IMR-90 (cell line): ENCODE results near the gene FLVCR2. TPM values are rescaled to one million over a fixed set of nuclear protein-coding genes. Genes with fewer than 3 reads are reported as not detected.

Source experiments
- ATAC-seq: fragments of 200-7000 bp; cut with Tn5 transposase; 2 replicates; pipeline ENCODE4 v1.9.1; 2020; ENCODE audit warnings: low read depth, mild to moderate bottlenecking, moderate library complexity
- BruUV-seq: library from RNA; stranded (reverse); fragments of 400-500 nt; replicated peaks from 2 replicates; lab custom pipeline; 2021; lab: Mats Ljungman, UMichigan
- CTCF ChIA-PET: fragments of 300-600 bp; formaldehyde crosslinking; extraction: SDS; loops from one replicate; lab custom pipeline; 2021; ENCODE audit warnings: antibody characterized with exemption; lab: Yijun Ruan, JAX
- POLR2A ChIA-PET: fragments of 300-600 bp; sonication (Branson Sonifier 250); formaldehyde crosslinking; loops from one replicate; lab custom pipeline; 2022; ENCODE audit warnings: antibody characterized with exemption; ENCODE audit not compliant: unreplicated experiment; lab: Charles Lee
- DNase-seq: peaks from one replicate; pipeline ENCODE4 v3.0.0; 2013
- H2AFZ ChIP-seq: replicated peaks from 2 replicates; pipeline ENCODE3; 2013; ENCODE audit warnings: low read length, mild to moderate bottlenecking; ENCODE audit not compliant: poor library complexity
- H2AK5ac ChIP-seq: 2 replicates; pipeline ENCODE4 v1.6.1; 2013; ENCODE audit warnings: low read depth, low read length, inconsistent platforms
- H2AK9ac ChIP-seq: replicated peaks from 2 replicates; pipeline ENCODE3; 2013; ENCODE audit warnings: mild to moderate bottlenecking, low read depth, low read length, moderate library complexity; ENCODE audit not compliant: poor library complexity
- H2BK120ac ChIP-seq: 2 replicates; pipeline ENCODE4 v1.6.1; 2013; ENCODE audit warnings: low read depth, low read length, inconsistent platforms
- H2BK15ac ChIP-seq: 3 replicates; pipeline ENCODE4 v1.6.1; 2013; ENCODE audit warnings: low read depth, low read length, inconsistent platforms
- H2BK20ac ChIP-seq: 2 replicates; pipeline ENCODE4 v1.6.1; 2013; ENCODE audit warnings: low read depth, mild to moderate bottlenecking, inconsistent platforms, low read length, moderate library complexity
- H2BK5ac ChIP-seq: 2 replicates; pipeline ENCODE4 v1.6.1; 2013; ENCODE audit warnings: mild to moderate bottlenecking, low read depth, low read length, inconsistent platforms; ENCODE audit not compliant: poor library complexity, severe bottlenecking
- H3K14ac ChIP-seq: replicated peaks from 2 replicates; pipeline ENCODE4 v1.6.1; 2013; ENCODE audit warnings: low read depth, low read length, inconsistent platforms
- H3K18ac ChIP-seq: 2 replicates; pipeline ENCODE4 v1.6.1; 2013; ENCODE audit warnings: low read depth, low read length, control low read depth
- H3K23ac ChIP-seq: 2 replicates; pipeline ENCODE4 v1.6.1; 2013; ENCODE audit warnings: low read depth, low read length, inconsistent platforms
- H3K27ac ChIP-seq: 2 replicates; pipeline ENCODE4 v1.5.1; 2013; ENCODE audit warnings: mild to moderate bottlenecking, control low read depth, low read length; ENCODE audit not compliant: insufficient read depth
- H3K27me3 ChIP-seq: 2 replicates; pipeline ENCODE4 v1.6.1; 2013; ENCODE audit warnings: low read length; ENCODE audit not compliant: control insufficient read depth, insufficient read depth
- H3K36me3 ChIP-seq: 2 replicates; pipeline ENCODE4 v1.6.1; 2013; ENCODE audit warnings: low read length, mixed read lengths; ENCODE audit not compliant: control insufficient read depth, insufficient read depth
- H3K4ac ChIP-seq: 2 replicates; pipeline ENCODE4 v1.6.1; 2013; ENCODE audit warnings: low read depth, low read length, inconsistent platforms
- H3K4me1 ChIP-seq: 2 replicates; pipeline ENCODE4 v1.6.1; 2013; ENCODE audit warnings: low read length, mixed read lengths; ENCODE audit not compliant: control insufficient read depth, insufficient read depth
- H3K4me2 ChIP-seq: 2 replicates; pipeline ENCODE4 v1.6.1; 2013; ENCODE audit warnings: low read depth, mild to moderate bottlenecking, control low read depth, low read length, moderate library complexity
- H3K4me3 ChIP-seq: 2 replicates; pipeline ENCODE4 v1.5.1; 2013; ENCODE audit warnings: low read depth, mild to moderate bottlenecking, control low read depth, low read length, moderate library complexity; ENCODE audit not compliant: insufficient read depth
- H3K56ac ChIP-seq: 2 replicates; pipeline ENCODE4 v1.6.1; 2013; ENCODE audit warnings: low read length, inconsistent platforms; ENCODE audit not compliant: insufficient read depth; ENCODE audit errors: extremely low read depth
- H3K79me1 ChIP-seq, 2 experiments: 2 replicates each; pipeline ENCODE4 v1.6.1; 2013; ENCODE audit warnings: low read length in 2 of 2, inconsistent platforms in 1 of 2, low read depth in 1 of 2
- H3K9ac ChIP-seq: 2 replicates; pipeline ENCODE4 v1.6.1; 2013; ENCODE audit warnings: low read depth, low read length, control low read depth
- H3K9me1 ChIP-seq: 2 replicates; pipeline ENCODE4 v1.6.1; 2013; ENCODE audit warnings: low read length, inconsistent platforms; ENCODE audit not compliant: insufficient read depth
- H3K9me3 ChIP-seq: 2 replicates; pipeline ENCODE4 v1.6.1; 2013; ENCODE audit warnings: low read length; ENCODE audit not compliant: control insufficient read depth, insufficient read depth
- H4K20me1 ChIP-seq: 2 replicates; pipeline ENCODE4 v1.6.1; 2013; ENCODE audit warnings: low read length, inconsistent platforms; ENCODE audit not compliant: insufficient read depth
- H4K5ac ChIP-seq: 2 replicates; pipeline ENCODE4 v1.6.1; 2013; ENCODE audit warnings: mild to moderate bottlenecking, low read depth, low read length, control low read depth
- H4K8ac ChIP-seq, 2 experiments: 2 replicates each; pipeline ENCODE4 v1.6.1; 2013; ENCODE audit warnings: low read depth in 2 of 2, low read length in 2 of 2, control low read depth in 1 of 2, inconsistent platforms in 1 of 2
- H4K91ac ChIP-seq: 2 replicates; pipeline ENCODE4 v1.6.1; 2013; ENCODE audit warnings: low read depth, low read length, inconsistent platforms; ENCODE audit not compliant: insufficient read depth
- BHLHE40 ChIP-seq: fragments of 150-350 bp; IDR thresholded peaks from 2 replicates; pipeline ENCODE4 v1.6.1; 2016; ENCODE audit warnings: mild to moderate bottlenecking, low read depth, low read length
- CEBPB ChIP-seq: IDR thresholded peaks from 2 replicates; pipeline ENCODE4 v1.6.1; 2012; ENCODE audit warnings: low read depth, low read length, improper control_type of control experiment
- ELK1 ChIP-seq: fragments of 150-350 bp; IDR thresholded peaks from 2 replicates; pipeline ENCODE4 v1.6.1; 2016; ENCODE audit warnings: low read depth, mild to moderate bottlenecking, low read length, moderate library complexity, borderline replicate concordance
- FOS ChIP-seq: fragments of 150-350 bp; IDR thresholded peaks from 2 replicates; pipeline ENCODE4 v1.6.1; 2016; ENCODE audit warnings: low read depth, low read length
- NFE2L2 ChIP-seq: fragments of 150-350 bp; IDR thresholded peaks from 2 replicates; pipeline ENCODE4 v1.6.1; 2016; ENCODE audit warnings: low read depth, mild to moderate bottlenecking, low read length
- RAD21 ChIP-seq: IDR thresholded peaks from 2 replicates; pipeline ENCODE4 v1.6.1; 2012; ENCODE audit warnings: low read length, improper control_type of control experiment
- RCOR1 ChIP-seq: IDR thresholded peaks from 2 replicates; pipeline ENCODE4 v1.6.1; 2012; ENCODE audit warnings: mild to moderate bottlenecking, low read length, improper control_type of control experiment; ENCODE audit not compliant: insufficient replicate concordance
- WGBS, 2 experiments: methylation state at CpG; one replicate each; pipeline versions ENCODE4 v1.1.5 to v1.1.7; 2013; ENCODE audit warnings: missing lambda C conversion rate in 2 of 2; ENCODE audit not compliant: insufficient read length in 1 of 2; ENCODE audit errors: extremely low coverage in 2 of 2; 5-methylcytosine and 5-hydroxymethylcytosine counted together
- dilution Hi-C: fragments of 300-500 bp; cut with HindIII; formaldehyde crosslinking; loops from one replicate; pipeline ENCODE4 v1.14.3; 2018; ENCODE audit warnings: low sequenced_read_pairs; ENCODE audit not compliant: unreplicated experiment
- in situ Hi-C: fragments of 300-500 bp; cut with MboI; formaldehyde crosslinking; loops from 3 replicates; pipeline ENCODE4 v1.14.3; 2019; ENCODE audit warnings: low sequenced_read_pairs, inconsistent platforms, mixed read lengths
- intact Hi-C: fragments of 100-400 bp; cut with micrococcal nuclease; formaldehyde crosslinking; loops from 2 replicates; pipeline ENCODE4 v1.10.0; 2022
- polyA plus RNA-seq, 3 experiments: library from polyadenylated mRNA; depleted of rRNA; stranded (reverse); fragments of >200 nt; gene quantifications; 2 replicates each; pipeline ENCODE4 v1.2.3, GENCODE V29; 2012; ENCODE audit warnings: low replicate concordance in 1 of 3
- total RNA-seq: library from RNA; depleted of rRNA; stranded (reverse); fragments of >200 nt; gene quantifications from 2 replicates; pipeline ENCODE4 v1.2.3, GENCODE V29; 2012

FLVCR2 gene
- total and polyA plus RNA-seq, 2 of the 4 experiments (the other 2 are of a cell fraction), result 0.94 to 1.4 TPM

- intact Hi-C loops (no loop called here), in situ Hi-C loops (no loop called here), dilution Hi-C loops (no loop called here)
- Histone ChIP-seq H2AK9ac (no peak overlapping the region), H3K23ac (no peak overlapping the region), H3K14ac (no peak overlapping the region), H3K4me3 (no peak overlapping the region), H2BK15ac (no peak overlapping the region), H3K9me1 (no peaks in the 10 kb centered on the region), H3K79me1 (no peaks in the 10 kb centered on the region), H3K36me3 (no peaks in the 10 kb centered on the region), H3K9me3 (peaks cover 17% of the 10 kb centered on the region), H3K27me3 (peaks cover 29% of the 10 kb centered on the region), H4K20me1 (no peaks in the 10 kb centered on the region), H4K5ac (no peak overlapping the region), H3K27ac (no peak overlapping the region), H2AFZ (no peak overlapping the region), H2BK20ac (no peak overlapping the region), H3K18ac (no peak overlapping the region), H3K4me1 (peaks cover 2% of the 10 kb centered on the region; the same call in 1 of the 2 replicates), H3K4me2 (no peak overlapping the region), H3K56ac (no peak overlapping the region), H3K4ac (no peak overlapping the region), H2BK5ac (no peak overlapping the region), H4K91ac (no peak overlapping the region), H2AK5ac (no peak overlapping the region), H3K9ac (no peak overlapping the region), H2BK120ac (no peak overlapping the region), H4K8ac (no peak overlapping the region)
- TF ChIP-seq RAD21 (no peak), NFE2L2 (no peak), FOS (no peak), ELK1 (no peak), BHLHE40 (no peak), RCOR1 (no peak), CEBPB (no peak)
- no TSS peak for BruUV-seq
- ChIA-PET CTCF (no interaction called here), POLR2A (no interaction called here)
- WGBS, 2 experiments, result 67% methylated on average over 4 of the region's 12 CpGs; no CpG with 5 or more reads in 1 of the 2 experiments
- ATAC-seq (no peak), DNase-seq (no peak)
These were observed 29.6 kb downstream of the FLVCR2 start for GRCh38 chr14:75607842-75608640.
